Breast epithelium (tissue), 4 donors: ENCODE measurements around the gene TCP11L2. TPM values are rescaled to one million over a fixed set of nuclear protein-coding genes. Genes with fewer than 3 reads are reported as not detected.
A peak's percentile ranks its signal among the peaks of the same experiment; 100 is the strongest.

Experiments
- DNase-seq, 2 donors: peaks; one replicate each; pipeline ENCODE4 v3.0.0-alpha.2; 2019; ENCODE audit warnings: low spot score in 2 of 2
- H3K27ac ChIP-seq, 2 donors: fragments of 200-600 bp; sonication (generic) in 1 of 2; one replicate each; pipeline ENCODE4 v1.5.1; 2016 to 2019; ENCODE audit warnings: mild to moderate bottlenecking in 1 of 2
- H3K27me3 ChIP-seq, 2 donors: fragments of 200-600 bp; sonication (generic) in 1 of 2; one replicate each; pipeline versions ENCODE4 v1.5.1 to v1.6.0; 2017 to 2019; ENCODE audit warnings: control low read depth in 1 of 2, mild to moderate bottlenecking in 1 of 2
- H3K36me3 ChIP-seq: fragments of 200-600 bp; one replicate; pipeline ENCODE4 v1.5.1; 2019
- H3K4me1 ChIP-seq, 2 donors: fragments of 200-600 bp; sonication (generic); one replicate each; pipeline ENCODE4 v1.5.1; 2016 to 2019; ENCODE audit warnings: control low read depth in 1 of 2
- H3K4me3 ChIP-seq, 3 donors: fragments of 200-600 bp; sonication (generic); 1 replicate in 2 of 3; 2 replicates in 1 of 3; pipeline ENCODE4 v1.5.1; 2016 to 2019; ENCODE audit warnings: mild to moderate bottlenecking in 3 of 3, moderate library complexity in 2 of 3
- H3K9me3 ChIP-seq, 2 donors: fragments of 200-600 bp; sonication (generic) in 1 of 2; one replicate each; pipeline ENCODE4 v1.5.1; 2016 to 2019; ENCODE audit warnings: control low read depth in 1 of 2
- POLR2A ChIP-seq: fragments of 450-650 bp; IDR thresholded peaks from one replicate; pipeline ENCODE4 v1.6.1; 2016; ENCODE audit warnings: antibody characterized with exemption, mild to moderate bottlenecking, moderate library complexity
- POLR2AphosphoS5 ChIP-seq, 3 donors: sonication (generic); formaldehyde crosslinking; IDR thresholded peaks; one replicate each; pipeline ENCODE4 v1.6.1; 2017; ENCODE audit warnings: antibody characterized with exemption in 3 of 3
- intact Hi-C: fragments of 100-400 bp; cut with DNase I; formaldehyde crosslinking; loops from one replicate; pipeline ENCODE4 v1.15.1; 2023; ENCODE audit warnings: low total_unique reads
- total RNA-seq, 3 donors: library from RNA; depleted of rRNA; stranded (reverse); fragments of >200 nt; gene quantifications; one replicate each; pipeline ENCODE4 v1.1.0, GENCODE V29; 2016
- TF ChIP-seq, protein P1 (sequence below), 3 donors: fragments of 450-650 bp; IDR thresholded peaks; one replicate each; pipeline ENCODE4 v1.5.1; 2016 to 2017; ENCODE audit warnings: antibody characterized with exemption in 3 of 3, mild to moderate bottlenecking in 3 of 3, moderate library complexity in 3 of 3

TCP11L2 gene
- total RNA-seq, 3 donors from 2014 or later: 31.2 to 53.7 (median 35.4) TPM

DNA sequence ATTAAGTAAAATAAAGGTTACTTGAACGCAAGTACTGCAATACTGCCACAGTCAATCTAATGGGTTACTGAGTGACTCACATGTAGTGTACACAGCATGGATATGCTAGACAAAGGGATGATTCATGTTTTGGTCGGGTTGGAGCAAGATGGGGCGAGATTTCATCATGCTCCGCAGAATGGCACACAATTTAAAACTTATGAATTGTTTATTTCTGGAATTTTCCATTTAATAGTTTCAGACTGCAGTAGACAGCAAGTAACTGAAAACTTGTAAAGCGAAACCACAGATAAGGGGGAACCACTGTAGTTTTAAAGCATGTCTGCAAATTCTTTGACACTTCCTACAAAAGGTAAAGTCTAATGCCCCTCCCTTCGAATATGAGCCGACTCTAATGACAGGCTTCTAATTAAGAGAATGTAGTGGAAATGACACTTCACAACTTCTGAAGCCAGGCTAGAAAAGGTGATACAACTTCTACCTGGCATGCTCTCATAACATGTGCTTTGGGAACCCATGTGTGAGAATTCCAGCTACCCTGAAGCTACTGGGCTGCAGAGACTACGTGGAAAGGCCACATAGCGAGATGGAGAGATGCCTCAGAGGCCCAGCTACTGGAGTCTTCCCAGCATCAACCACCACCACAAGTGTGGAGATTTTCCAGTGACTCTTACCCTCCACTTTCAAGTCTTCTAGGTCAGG lies 13.9 kb upstream of the TCP11L2 start:
- TF ChIP-seq, protein P1, sequence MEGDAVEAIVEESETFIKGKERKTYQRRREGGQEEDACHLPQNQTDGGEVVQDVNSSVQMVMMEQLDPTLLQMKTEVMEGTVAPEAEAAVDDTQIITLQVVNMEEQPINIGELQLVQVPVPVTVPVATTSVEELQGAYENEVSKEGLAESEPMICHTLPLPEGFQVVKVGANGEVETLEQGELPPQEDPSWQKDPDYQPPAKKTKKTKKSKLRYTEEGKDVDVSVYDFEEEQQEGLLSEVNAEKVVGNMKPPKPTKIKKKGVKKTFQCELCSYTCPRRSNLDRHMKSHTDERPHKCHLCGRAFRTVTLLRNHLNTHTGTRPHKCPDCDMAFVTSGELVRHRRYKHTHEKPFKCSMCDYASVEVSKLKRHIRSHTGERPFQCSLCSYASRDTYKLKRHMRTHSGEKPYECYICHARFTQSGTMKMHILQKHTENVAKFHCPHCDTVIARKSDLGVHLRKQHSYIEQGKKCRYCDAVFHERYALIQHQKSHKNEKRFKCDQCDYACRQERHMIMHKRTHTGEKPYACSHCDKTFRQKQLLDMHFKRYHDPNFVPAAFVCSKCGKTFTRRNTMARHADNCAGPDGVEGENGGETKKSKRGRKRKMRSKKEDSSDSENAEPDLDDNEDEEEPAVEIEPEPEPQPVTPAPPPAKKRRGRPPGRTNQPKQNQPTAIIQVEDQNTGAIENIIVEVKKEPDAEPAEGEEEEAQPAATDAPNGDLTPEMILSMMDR (IDR thresholded peaks at IDR 0.05): no peak
- TF ChIP-seq POLR2A (no peak), POLR2AphosphoS5 (IDR thresholded peaks at IDR 0.05) (no peak)
- Histone ChIP-seq H3K9me3 (no peaks in the 10 kb centered on the region), H3K27ac (peak overlapping the region; percentile 55 to 73), H3K4me1 (no peaks in the 10 kb centered on the region), H3K36me3 (no peaks in the 10 kb centered on the region), H3K27me3 (no peaks in the 10 kb centered on the region), H3K4me3 (no peak overlapping the region)
- intact Hi-C loops: no loop called here
- no peak for DNase-seq

DNA sequence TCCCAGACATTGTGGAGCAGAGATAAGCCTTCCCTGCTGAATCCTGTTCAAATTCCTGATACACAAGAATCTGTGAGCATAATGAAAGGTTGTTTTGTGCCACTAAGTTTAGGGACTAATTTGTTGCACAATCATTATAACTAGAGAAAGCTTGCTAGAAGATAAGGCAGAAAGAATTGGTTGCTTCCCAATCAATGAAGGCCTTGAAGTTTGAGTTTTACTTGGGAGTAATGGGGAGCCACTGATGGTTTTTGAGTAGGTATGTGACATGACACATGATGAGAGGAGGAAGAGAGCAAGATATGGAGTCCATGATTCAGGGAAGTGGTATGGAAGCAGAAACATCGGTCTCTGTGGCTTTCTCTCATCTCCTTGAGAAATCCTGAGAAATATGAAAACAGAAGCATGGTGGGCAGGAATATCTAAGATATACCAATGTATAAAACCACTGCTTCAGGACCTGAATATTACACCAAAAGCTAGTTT lies 13.3 kb upstream of the TCP11L2 start:
- peak overlapping the region; percentile 55 to 73 for H3K27ac ChIP-seq
- intact Hi-C loops: no loop called here

DNA sequence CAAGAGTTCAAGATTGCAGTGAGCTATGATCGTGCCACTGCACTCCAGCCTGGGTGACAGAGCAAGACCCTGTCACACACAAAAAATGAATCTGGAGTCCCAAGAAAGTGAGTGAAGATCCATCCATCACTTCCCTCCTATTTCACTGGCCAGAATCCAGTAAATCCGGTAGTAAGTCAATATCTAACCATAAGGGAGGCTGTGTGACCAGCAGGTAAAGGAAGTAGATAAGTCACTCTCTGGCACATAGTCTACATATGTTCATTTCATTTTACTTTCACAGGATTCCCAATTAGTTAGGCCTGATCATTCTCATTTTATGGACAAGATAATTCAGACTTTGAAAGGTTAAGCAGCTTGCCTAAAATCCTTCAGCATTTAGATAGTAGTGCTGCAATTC lies 11.9 kb upstream of the TCP11L2 start:
- H3K27me3 ChIP-seq: no peaks in the 10 kb centered on the region
- H3K9me3 ChIP-seq: no peaks in the 10 kb centered on the region
- H3K4me3 ChIP-seq: no peak overlapping the region
- no peak for TF ChIP-seq POLR2AphosphoS5 (IDR thresholded peaks at IDR 0.05)
- TF ChIP-seq, protein P1 (IDR thresholded peaks at IDR 0.05): no peak
- TF ChIP-seq POLR2A: no peak
- DNase-seq: no peak
- no peaks in the 10 kb centered on the region for H3K36me3 ChIP-seq
- no peak overlapping the region for H3K27ac ChIP-seq
- intact Hi-C loops: no loop called here
- H3K4me1 ChIP-seq: no peaks in the 10 kb centered on the region

More for the DNA sequence above, 13.3 kb upstream of the TCP11L2 start:
- Histone ChIP-seq H3K27me3 (no peaks in the 10 kb centered on the region), H3K4me3 (no peak overlapping the region), H3K36me3 (no peaks in the 10 kb centered on the region), H3K9me3 (no peaks in the 10 kb centered on the region), H3K4me1 (no peaks in the 10 kb centered on the region)
- DNase-seq: no peak
- TF ChIP-seq POLR2AphosphoS5 (IDR thresholded peaks at IDR 0.05): no peak
- TF ChIP-seq, protein P1 (IDR thresholded peaks at IDR 0.05): no peak
- no peak for TF ChIP-seq POLR2A

DNA sequence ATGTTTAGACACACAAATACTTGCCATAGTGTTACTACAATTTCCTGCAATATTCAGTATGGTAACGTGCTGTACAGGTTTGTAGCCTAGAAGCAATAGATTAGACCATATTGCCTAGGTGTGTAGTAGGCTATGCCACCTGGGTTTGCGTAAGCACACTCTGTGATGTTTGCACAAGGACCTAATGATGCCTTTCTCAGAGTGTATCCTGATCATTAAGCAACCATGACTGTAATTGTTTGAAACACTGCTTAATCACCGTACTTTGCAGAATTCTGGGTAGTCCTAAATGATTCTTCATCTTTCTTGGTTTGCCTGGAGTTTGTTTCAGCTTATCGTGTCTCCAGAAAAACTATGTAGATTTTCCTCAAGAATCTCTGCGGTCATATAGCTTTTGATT lies 11.2 kb upstream of the TCP11L2 start:
- H3K9me3 ChIP-seq: no peaks in the 10 kb centered on the region
- H3K36me3 ChIP-seq: no peaks in the 10 kb centered on the region
- H3K27ac ChIP-seq: no peak overlapping the region
- no peak for DNase-seq
- no peaks in the 10 kb centered on the region for H3K4me1 ChIP-seq
- TF ChIP-seq POLR2A (no peak), POLR2AphosphoS5 (IDR thresholded peaks at IDR 0.05) (no peak)
- TF ChIP-seq, protein P1 (IDR thresholded peaks at IDR 0.05): no peak
- intact Hi-C loops: no loop called here
- no peaks in the 10 kb centered on the region for H3K27me3 ChIP-seq
- H3K4me3 ChIP-seq: no peak overlapping the region

DNA sequence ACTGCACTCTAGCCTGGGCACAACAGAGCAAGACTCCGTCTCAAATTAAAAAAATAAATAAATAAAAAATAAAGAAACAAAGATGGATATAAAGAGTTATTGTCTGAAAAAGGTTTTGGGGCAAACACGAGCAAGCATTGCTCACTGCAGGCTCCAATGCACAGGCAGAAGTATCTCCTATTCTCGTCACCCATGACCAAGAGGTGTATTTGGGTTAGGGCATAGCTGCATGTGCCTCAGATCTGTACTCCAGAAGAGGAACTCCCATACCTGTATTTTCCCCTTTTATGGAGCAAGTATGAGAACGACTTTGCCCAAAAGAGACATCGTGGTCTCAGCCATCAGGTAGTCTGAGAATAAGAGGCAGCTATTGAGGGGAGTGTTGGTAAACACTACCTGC lies 10.2 kb upstream of the TCP11L2 start:
- Histone ChIP-seq H3K4me3 (no peak overlapping the region), H3K4me1 (no peaks in the 10 kb centered on the region), H3K27me3 (no peaks in the 10 kb centered on the region), H3K36me3 (no peaks in the 10 kb centered on the region), H3K9me3 (no peaks in the 10 kb centered on the region), H3K27ac (no peak overlapping the region)
- intact Hi-C loops: no loop called here
- TF ChIP-seq POLR2AphosphoS5 (IDR thresholded peaks at IDR 0.05) (no peak), POLR2A (no peak)
- TF ChIP-seq, protein P1 (IDR thresholded peaks at IDR 0.05): no peak
- no peak for DNase-seq
